ENCODE results near the gene PSPN. TPM values are rescaled to one million over a fixed set of nuclear protein-coding genes. Genes with fewer than 3 reads are reported as not detected.

PSPN gene
- 0.44 and 0.51 TPM in 2 replicates for total RNA-seq (2012; rRNA removed)

GRCh38 chr19:6375411-6376010 is at the start of gene PSPN:
TSS of gene PSPN (minus strand) at chr19:6375933. CDS start at chr19:6375849, 84 bp downstream.
- no peaks in the 10 kb centered on the region for H3K27me3 ChIP-seq (ENCODE audit: control insufficient read depth, insufficient read depth, low read length)
- peaks cover 16% of the 10 kb centered on the region for H3K4me1 ChIP-seq (ENCODE audit: control insufficient read depth, insufficient read depth, low read length)
- H3K4me3 ChIP-seq (ENCODE audit: low read length): no peak within 1 kb of the TSS
- H3K9ac ChIP-seq (ENCODE audit: low read depth, low read length): no peak within 1 kb of the TSS
- H3K9me3 ChIP-seq (replicated peaks; ENCODE audit: low read length): no peaks in the 10 kb centered on the region
- H3K36me3 ChIP-seq (ENCODE audit: insufficient read depth, low read length): peaks cover 22% of the 10 kb centered on the region
- no peak within 1 kb of the TSS for H3K4me2 ChIP-seq (ENCODE audit: low read length)

- H3K4me2 ChIP-seq (ENCODE audit: low read length): peak overlapping the region; percentile 53
- peaks cover 19% of the 10 kb centered on the region for H3K36me3 ChIP-seq (ENCODE audit: insufficient read depth, low read length)
- H3K27me3 ChIP-seq (ENCODE audit: control insufficient read depth, insufficient read depth, low read length): peaks cover 4% of the 10 kb centered on the region
- peak overlapping the region; percentile 52 for H3K4me3 ChIP-seq (ENCODE audit: low read length)
- peak overlapping the region; percentile 6 for H3K9ac ChIP-seq (ENCODE audit: low read depth, low read length)
- peaks cover 20% of the 10 kb centered on the region for H3K4me1 ChIP-seq (ENCODE audit: control insufficient read depth, insufficient read depth, low read length)
- H3K9me3 ChIP-seq (replicated peaks; ENCODE audit: low read length): no peaks in the 10 kb centered on the region
These were observed 49.4 kb upstream of the PSPN start for GRCh38 chr19:6424939-6425731.

GRCh38 chr19:6424195-6424938 is 48.6 kb upstream of the PSPN start, which contains the start of gene KHSRP:
TSS of gene KHSRP (minus strand) at chr19:6424811. CDS start at chr19:6424701, 110 bp downstream.
- H3K4me1 ChIP-seq (ENCODE audit: control insufficient read depth, insufficient read depth, low read length): peaks cover 20% of the 10 kb centered on the region
- H3K36me3 ChIP-seq (ENCODE audit: insufficient read depth, low read length): peaks cover 26% of the 10 kb centered on the region
- H3K9me3 ChIP-seq (replicated peaks; ENCODE audit: low read length): no peaks in the 10 kb centered on the region
- peak within 1 kb of the TSS; percentile 89 for H3K4me3 ChIP-seq (ENCODE audit: low read length)
- H3K27me3 ChIP-seq (ENCODE audit: control insufficient read depth, insufficient read depth, low read length): peaks cover 1% of the 10 kb centered on the region
- H3K4me2 ChIP-seq (ENCODE audit: low read length): peak within 1 kb of the TSS; percentile 94
- H3K9ac ChIP-seq (ENCODE audit: low read depth, low read length): peak within 1 kb of the TSS; percentile 85

- Histone ChIP-seq H3K4me1 (ENCODE audit: control insufficient read depth, insufficient read depth, low read length) (peaks cover 20% of the 10 kb centered on the region), H3K36me3 (ENCODE audit: insufficient read depth, low read length) (peaks cover 33% of the 10 kb centered on the region), H3K27me3 (ENCODE audit: control insufficient read depth, insufficient read depth, low read length) (no peaks in the 10 kb centered on the region), H3K4me2 (ENCODE audit: low read length) (peak overlapping the region; percentile 94), H3K9me3 (replicated peaks; ENCODE audit: low read length) (no peaks in the 10 kb centered on the region), H3K9ac (ENCODE audit: low read depth, low read length) (peak overlapping the region; percentile 85), H3K4me3 (ENCODE audit: low read length) (peak overlapping the region; percentile 89)
These were observed 47.9 kb upstream of the PSPN start for GRCh38 chr19:6423499-6424194.

GRCh38 chr19:6421075-6422014 is 45.6 kb upstream of the PSPN start:
- no peaks in the 10 kb centered on the region for H3K27me3 ChIP-seq (ENCODE audit: control insufficient read depth, insufficient read depth, low read length)
- H3K4me1 ChIP-seq (ENCODE audit: control insufficient read depth, insufficient read depth, low read length): peaks cover 20% of the 10 kb centered on the region
- H3K9ac ChIP-seq (ENCODE audit: low read depth, low read length): peak overlapping the region; percentile 18
- H3K9me3 ChIP-seq (replicated peaks; ENCODE audit: low read length): no peaks in the 10 kb centered on the region
- H3K4me2 ChIP-seq (ENCODE audit: low read length): peak overlapping the region; percentile 94
- H3K36me3 ChIP-seq (ENCODE audit: insufficient read depth, low read length): peaks cover 55% of the 10 kb centered on the region
- no peak overlapping the region for H3K4me3 ChIP-seq (ENCODE audit: low read length)

- Histone ChIP-seq H3K4me1 (ENCODE audit: control insufficient read depth, insufficient read depth, low read length) (peaks cover 13% of the 10 kb centered on the region), H3K9me3 (replicated peaks; ENCODE audit: low read length) (no peaks in the 10 kb centered on the region), H3K36me3 (ENCODE audit: insufficient read depth, low read length) (peaks cover 76% of the 10 kb centered on the region), H3K4me2 (ENCODE audit: low read length) (no peak overlapping the region), H3K4me3 (ENCODE audit: low read length) (no peak overlapping the region), H3K27me3 (ENCODE audit: control insufficient read depth, insufficient read depth, low read length) (no peaks in the 10 kb centered on the region), H3K9ac (ENCODE audit: low read depth, low read length) (no peak overlapping the region)
These were observed 42.8 kb upstream of the PSPN start for GRCh38 chr19:6418562-6418932.

- no peak overlapping the region for H3K4me2 ChIP-seq (ENCODE audit: low read length)
- H3K9ac ChIP-seq (ENCODE audit: low read depth, low read length): no peak overlapping the region
- H3K9me3 ChIP-seq (replicated peaks; ENCODE audit: low read length): no peaks in the 10 kb centered on the region
- peaks cover 9% of the 10 kb centered on the region for H3K4me1 ChIP-seq (ENCODE audit: control insufficient read depth, insufficient read depth, low read length)
- no peak overlapping the region for H3K4me3 ChIP-seq (ENCODE audit: low read length)
- H3K36me3 ChIP-seq (ENCODE audit: insufficient read depth, low read length): peaks cover 76% of the 10 kb centered on the region
- H3K27me3 ChIP-seq (ENCODE audit: control insufficient read depth, insufficient read depth, low read length): no peaks in the 10 kb centered on the region
These were observed 42.2 kb upstream of the PSPN start for GRCh38 chr19:6417713-6418561.

- no peak overlapping the region for H3K9ac ChIP-seq (ENCODE audit: low read depth, low read length)
- H3K9me3 ChIP-seq (replicated peaks; ENCODE audit: low read length): no peaks in the 10 kb centered on the region
- H3K36me3 ChIP-seq (ENCODE audit: insufficient read depth, low read length): peaks cover 77% of the 10 kb centered on the region
These were observed 41.1 kb upstream of the PSPN start for GRCh38 chr19:6416658-6417405.

GRCh38 chr19:6415591-6416190 is 40.0 kb upstream of the PSPN start:
- no peaks in the 10 kb centered on the region for H3K4me1 ChIP-seq (ENCODE audit: control insufficient read depth, insufficient read depth, low read length)
- no peak overlapping the region for H3K4me2 ChIP-seq (ENCODE audit: low read length)
- no peaks in the 10 kb centered on the region for H3K9me3 ChIP-seq (replicated peaks; ENCODE audit: low read length)
- no peaks in the 10 kb centered on the region for H3K27me3 ChIP-seq (ENCODE audit: control insufficient read depth, insufficient read depth, low read length)
- peaks cover 67% of the 10 kb centered on the region for H3K36me3 ChIP-seq (ENCODE audit: insufficient read depth, low read length)
- H3K4me3 ChIP-seq (ENCODE audit: low read length): no peak overlapping the region
- H3K9ac ChIP-seq (ENCODE audit: low read depth, low read length): no peak overlapping the region

More at GRCh38 chr19:6416658-6417405, 41.1 kb upstream of the PSPN start:
- Histone ChIP-seq H3K4me3 (ENCODE audit: low read length) (no peak overlapping the region), H3K4me2 (ENCODE audit: low read length) (no peak overlapping the region), H3K4me1 (ENCODE audit: control insufficient read depth, insufficient read depth, low read length) (no peaks in the 10 kb centered on the region), H3K27me3 (ENCODE audit: control insufficient read depth, insufficient read depth, low read length) (no peaks in the 10 kb centered on the region)
